Urinary bladder (tissue), 4 donors: Measurements from ENCODE around the gene SIRT5. TPM values are rescaled to one million over a fixed set of nuclear protein-coding genes. Genes with fewer than 3 reads are reported as not detected.

Experiments
- DNase-seq: peaks from one replicate; pipeline ENCODE4 v3.0.0-alpha.2; 2015; ENCODE audit errors: extremely low spot score
- H3K27ac ChIP-seq: one replicate; pipeline ENCODE4 v1.5.1; 2013; ENCODE audit warnings: low read depth, mild to moderate bottlenecking, moderate library complexity
- H3K36me3 ChIP-seq: one replicate; pipeline ENCODE4 v1.6.1; 2013; ENCODE audit warnings: mild to moderate bottlenecking, moderate library complexity; ENCODE audit not compliant: insufficient read depth
- H3K4me1 ChIP-seq: one replicate; pipeline ENCODE4 v1.6.1; 2013; ENCODE audit warnings: mild to moderate bottlenecking, moderate library complexity; ENCODE audit not compliant: insufficient read depth
- H3K4me3 ChIP-seq: one replicate; pipeline ENCODE4 v1.5.1; 2013; ENCODE audit warnings: low read depth, low read length
- WGBS: extraction: QIAGEN DNeasy Blood & Tissue Kit; methylation state at CpG from one replicate; pipeline ENCODE4 v1.1.7; 2013; 5-methylcytosine and 5-hydroxymethylcytosine counted together
- polyA plus RNA-seq: library from polyadenylated mRNA; stranded (reverse); fragments of 200-250 nt; gene quantifications from one replicate; pipeline ENCODE4 v1.2.3, GENCODE V29; 2013
- total RNA-seq: library from RNA; depleted of rRNA; stranded (reverse); fragments of >200 nt; gene quantifications from one replicate; pipeline ENCODE4 v1.2.3, GENCODE V29; 2014
- donor health status: healthy with polysubstance abuse.
- donor health status: healthy.

The SIRT5 gene
- total and polyA plus RNA-seq, 2 donors = 7.2 to 16.4 TPM

DNA sequence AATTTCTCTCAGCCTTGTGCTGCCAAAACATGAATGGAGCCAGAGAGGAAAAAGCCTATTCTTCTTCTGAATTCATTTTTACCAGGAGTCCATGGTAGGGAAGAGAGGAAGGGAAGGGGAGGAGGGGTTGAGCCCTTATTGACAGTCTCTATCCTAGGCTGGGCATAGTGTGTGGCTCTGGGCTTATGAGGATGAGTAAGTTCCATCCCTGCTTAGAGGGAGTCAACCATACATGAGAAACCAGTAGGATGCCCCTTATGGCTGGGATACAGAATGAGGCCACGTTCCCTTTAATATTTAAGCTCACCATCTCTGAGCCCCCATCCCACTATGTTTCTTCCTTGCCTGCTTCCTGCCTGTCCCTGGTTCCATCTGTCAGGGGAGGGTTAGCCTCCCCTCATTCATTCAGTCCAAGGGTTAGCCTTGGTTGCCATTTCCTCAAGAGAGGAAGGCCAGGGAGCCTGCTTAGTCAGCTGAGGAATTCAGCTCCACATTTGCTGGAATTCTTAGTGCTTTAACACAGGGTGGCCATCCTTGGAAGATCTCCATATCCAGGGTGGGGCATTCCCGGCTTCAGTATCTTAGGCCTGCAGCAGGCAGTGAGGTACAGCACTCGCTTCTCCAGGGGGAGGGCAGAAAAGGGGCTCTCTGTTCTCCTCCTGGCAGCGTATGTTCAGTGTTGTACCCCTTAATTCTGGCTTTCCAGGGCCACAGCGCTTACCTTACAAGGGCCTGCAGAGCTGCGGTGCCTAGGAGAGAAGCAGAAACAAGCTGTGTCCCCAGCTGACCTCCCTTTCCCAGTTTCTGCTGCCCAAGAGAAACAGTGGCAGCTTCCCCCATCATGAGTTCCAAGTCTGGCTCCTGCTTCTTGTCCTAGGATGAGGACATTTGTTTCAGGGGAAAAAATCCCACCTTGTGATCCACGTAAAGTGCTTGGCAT is 12.5 kb downstream of the SIRT5 start:
- Histone ChIP-seq H3K4me1 (no peaks in the 10 kb centered on the region), H3K27ac (no peak overlapping the region), H3K4me3 (no peak overlapping the region), H3K36me3 (no peaks in the 10 kb centered on the region)
- WGBS = 94% methylated on average over 7 of the region's 7 CpGs
- no peak for DNase-seq

DNA sequence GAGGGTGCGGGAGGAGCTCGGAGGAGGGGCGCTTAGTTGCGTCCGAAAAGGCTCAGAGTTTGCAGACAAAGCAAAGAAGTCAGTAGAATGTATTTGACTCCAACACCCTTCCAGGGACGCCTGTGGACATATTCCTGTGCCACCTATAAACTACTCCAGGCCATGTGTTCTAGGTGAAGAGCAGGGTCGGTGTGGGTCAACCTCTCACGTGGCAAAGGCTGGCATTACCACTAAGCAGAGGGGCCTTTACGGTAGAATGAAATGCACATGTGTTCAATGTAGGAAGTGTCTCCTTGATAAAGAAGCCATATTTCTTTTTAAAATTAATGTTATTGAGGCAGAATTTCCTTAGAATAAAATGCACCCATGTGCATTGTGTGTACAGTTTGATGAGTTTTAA is 15.4 kb downstream of the SIRT5 start:
- DNase-seq = no peak
- no peak overlapping the region for H3K27ac ChIP-seq
- H3K36me3 ChIP-seq = no peaks in the 10 kb centered on the region
- no peak overlapping the region for H3K4me3 ChIP-seq
- H3K4me1 ChIP-seq = no peaks in the 10 kb centered on the region
- WGBS = 87% methylated on average over 9 of the region's 9 CpGs

GRCh38 chr6:13590574-13591153 is 16.3 kb downstream of the SIRT5 start:
- Histone ChIP-seq H3K4me1 (no peaks in the 10 kb centered on the region), H3K36me3 (no peaks in the 10 kb centered on the region), H3K4me3 (no peak overlapping the region), H3K27ac (no peak overlapping the region)
- 86% methylated on average over 1 of the region's 1 CpG for WGBS
- no peak for DNase-seq

GRCh38 chr6:13591205-13591921 is 17.0 kb downstream of the SIRT5 start:
- Histone ChIP-seq H3K4me3 (no peak overlapping the region), H3K27ac (no peak overlapping the region), H3K36me3 (no peaks in the 10 kb centered on the region), H3K4me1 (no peaks in the 10 kb centered on the region)
- no peak for DNase-seq
- 96% methylated on average over 21 of the region's 21 CpGs for WGBS

DNA sequence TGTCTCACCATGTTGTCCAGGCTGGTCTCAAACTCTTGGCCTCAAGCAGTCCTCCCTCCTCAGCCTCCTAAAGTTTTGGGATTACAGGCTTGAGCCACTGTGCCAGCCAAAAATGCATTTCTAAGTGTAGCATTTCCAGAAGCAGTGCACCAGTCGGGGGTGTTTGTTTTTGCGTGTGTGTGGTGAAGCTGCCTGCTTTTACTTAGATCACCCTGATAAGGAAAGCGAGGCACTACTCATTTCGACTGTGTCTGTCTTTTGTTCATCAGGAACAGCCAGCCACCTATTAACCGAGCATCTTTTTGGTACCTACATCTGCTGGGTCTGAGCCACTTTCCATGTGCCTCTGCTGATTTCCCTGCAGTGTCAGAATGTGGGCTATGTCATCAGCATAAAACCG is 18.7 kb downstream of the SIRT5 start:
- H3K36me3 ChIP-seq = no peaks in the 10 kb centered on the region
- WGBS = 67% methylated on average over 6 of the region's 6 CpGs

GRCh38 chr6:13593720-13594119 is 19.3 kb downstream of the SIRT5 start:
- WGBS = 87% methylated on average over 6 of the region's 6 CpGs
- H3K4me1 ChIP-seq = no peaks in the 10 kb centered on the region
- H3K4me3 ChIP-seq = no peak overlapping the region
- DNase-seq = no peak
- H3K36me3 ChIP-seq = no peaks in the 10 kb centered on the region
- H3K27ac ChIP-seq = no peak overlapping the region

More for the DNA sequence above, 18.7 kb downstream of the SIRT5 start:
- H3K4me3 ChIP-seq = no peak overlapping the region
- no peak overlapping the region for H3K27ac ChIP-seq
- no peak for DNase-seq
- H3K4me1 ChIP-seq = no peaks in the 10 kb centered on the region

GRCh38 chr6:13597073-13597472 is 22.7 kb downstream of the SIRT5 start:
- Histone ChIP-seq H3K4me3 (no peak overlapping the region), H3K27ac (no peak overlapping the region), H3K4me1 (no peaks in the 10 kb centered on the region), H3K36me3 (peaks cover 2% of the 10 kb centered on the region)
- DNase-seq = no peak
- 95% methylated on average over 4 of the region's 4 CpGs for WGBS

- 95% methylated on average over 6 of the region's 6 CpGs for WGBS
- H3K4me1 ChIP-seq = no peaks in the 10 kb centered on the region
- H3K4me3 ChIP-seq = no peak overlapping the region
- peaks cover 2% of the 10 kb centered on the region for H3K36me3 ChIP-seq
- H3K27ac ChIP-seq = no peak overlapping the region
- no peak for DNase-seq
Observed at GRCh38 chr6:13600036-13600435, 25.6 kb downstream of the SIRT5 start.

DNA sequence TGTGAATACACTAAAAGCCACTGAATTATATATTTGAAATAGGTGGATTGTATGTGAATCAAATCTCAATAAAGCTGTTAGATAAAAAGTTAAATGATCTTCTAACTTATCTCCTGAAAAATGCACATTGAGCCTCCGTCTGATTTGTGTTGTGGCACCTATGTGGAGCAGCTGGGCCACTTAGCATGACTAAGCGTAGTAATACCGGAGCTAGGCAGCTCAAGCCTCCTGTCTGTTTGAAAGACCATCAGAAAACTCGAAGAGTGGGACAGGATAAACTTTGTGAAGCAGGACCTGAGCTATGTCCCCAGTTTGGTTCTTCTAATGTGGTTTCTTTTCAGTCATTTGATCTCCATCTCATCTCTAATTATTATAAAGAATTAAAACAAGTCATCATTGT is 29.7 kb downstream of the SIRT5 start:
- Histone ChIP-seq H3K4me1 (no peaks in the 10 kb centered on the region), H3K36me3 (peaks cover 2% of the 10 kb centered on the region), H3K4me3 (no peak overlapping the region), H3K27ac (no peak overlapping the region)
- WGBS = 91% methylated on average over 4 of the region's 4 CpGs
- no peak for DNase-seq

DNA sequence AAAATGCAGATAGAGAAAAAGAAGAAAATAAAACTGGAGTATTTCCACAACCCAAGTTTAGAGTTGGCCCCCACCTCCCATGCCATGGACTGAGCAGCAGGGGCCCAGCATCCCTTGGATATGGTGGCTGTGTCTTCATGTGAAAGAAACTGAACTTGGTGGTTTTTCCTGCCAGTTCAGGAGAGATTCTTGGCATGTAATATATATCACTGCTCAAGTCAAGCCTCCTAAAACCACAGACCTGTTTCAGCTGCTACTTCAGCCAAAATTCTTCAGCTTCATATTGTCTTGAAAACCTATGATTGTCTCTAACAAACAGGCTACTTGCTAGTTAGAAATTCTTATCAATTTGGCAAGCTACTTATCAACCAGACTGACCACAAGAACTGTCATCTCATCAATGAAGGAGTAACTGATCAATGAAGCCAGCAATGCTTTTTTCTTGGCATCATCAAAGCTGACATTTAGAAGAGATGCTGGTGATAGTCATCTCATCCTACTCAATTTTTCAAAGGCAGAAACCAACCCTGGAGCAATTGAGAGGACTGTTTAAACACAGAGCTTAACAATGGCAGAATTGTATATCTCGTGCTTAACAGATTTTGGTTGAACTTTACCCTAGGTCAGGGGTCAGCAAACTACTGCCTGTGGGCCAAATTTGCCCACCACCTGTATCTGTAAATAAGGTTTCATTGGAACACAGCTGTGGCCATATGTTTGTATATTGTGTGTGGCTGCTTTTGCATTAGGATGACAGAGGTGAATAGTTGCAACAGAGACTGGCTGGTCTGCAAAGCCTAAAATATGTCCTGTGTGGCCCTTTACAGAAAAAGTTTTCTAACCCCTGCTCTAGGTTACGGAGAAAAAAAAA is 30.4 kb downstream of the SIRT5 start:
- WGBS = 83% methylated on average over 2 of the region's 2 CpGs
- H3K36me3 ChIP-seq = peaks cover 2% of the 10 kb centered on the region
- DNase-seq = no peak
- H3K4me1 ChIP-seq = no peaks in the 10 kb centered on the region
- no peak overlapping the region for H3K27ac ChIP-seq
- H3K4me3 ChIP-seq = no peak overlapping the region

GRCh38 chr6:13605634-13606033 is 31.2 kb downstream of the SIRT5 start:
- Histone ChIP-seq H3K36me3 (peaks cover 2% of the 10 kb centered on the region), H3K27ac (no peak overlapping the region), H3K4me1 (no peaks in the 10 kb centered on the region), H3K4me3 (no peak overlapping the region)
- WGBS = 75% methylated on average over 4 of the region's 4 CpGs
- no peak for DNase-seq

- no peak overlapping the region for H3K27ac ChIP-seq
- H3K36me3 ChIP-seq = peaks cover 1% of the 10 kb centered on the region
- H3K4me3 ChIP-seq = no peak overlapping the region
- H3K4me1 ChIP-seq = no peaks in the 10 kb centered on the region
- 61% methylated on average over 4 of the region's 4 CpGs for whole genome bisulfite sequencing
- no peak for DNase-seq
Observed at GRCh38 chr6:13611715-13612114, 37.3 kb downstream of the SIRT5 start.

DNA sequence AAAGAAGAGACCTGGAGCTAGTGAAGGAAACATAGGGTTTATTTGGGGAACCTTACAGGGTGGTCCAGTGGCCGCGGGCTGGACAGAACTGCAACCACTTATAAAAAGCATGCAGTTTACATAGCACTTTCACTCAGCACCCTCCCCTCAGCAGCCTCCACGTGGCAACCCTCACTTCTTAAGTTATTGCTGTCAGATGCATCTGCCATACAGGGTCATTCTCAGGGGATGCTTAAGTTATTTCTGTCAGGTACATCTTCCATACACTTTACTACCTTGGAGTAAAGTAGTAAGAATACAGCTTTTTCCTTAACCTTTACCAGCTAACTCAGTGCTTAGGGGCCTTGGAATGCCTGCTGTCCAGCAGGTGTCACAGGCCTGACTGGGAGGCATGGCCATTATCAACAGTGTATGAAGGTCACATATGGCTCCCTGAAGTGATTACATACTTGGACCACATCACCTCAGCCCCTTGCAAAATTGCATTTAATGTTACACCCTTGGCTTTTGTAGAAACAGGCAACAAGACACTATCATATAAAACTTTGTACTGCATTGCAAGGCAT is 38.7 kb downstream of the SIRT5 start:
- Histone ChIP-seq H3K4me1 (no peaks in the 10 kb centered on the region), H3K4me3 (no peak overlapping the region), H3K36me3 (peaks cover 1% of the 10 kb centered on the region), H3K27ac (no peak overlapping the region)
- no peak for DNase-seq
- 57% methylated on average over 3 of the region's 3 CpGs for WGBS
